ENCODE data around the gene CISD3. TPM values are rescaled to one million over a fixed set of nuclear protein-coding genes. Genes with fewer than 3 reads are reported as not detected.

The CISD3 gene
- total RNA-seq, 1 experiment from 2014 or later, result 14.1 TPM

- Histone ChIP-seq H4K20me1 (ENCODE audit: low read length) (no peaks in the 10 kb centered on the region), H3K9me2 (replicated peaks; ENCODE audit: low read length) (no peaks in the 10 kb centered on the region), H2AFZ (ENCODE audit: low read length) (peak overlapping the region; percentile 81; the same call in 1 of the 2 replicates), H3K27ac (ENCODE audit: low read length) (no peak overlapping the region), H3K4me3 (ENCODE audit: low read length) (peak overlapping the region; percentile 92), H3K4me2 (ENCODE audit: low read length) (peak overlapping the region; percentile 96), H3K36me3 (ENCODE audit: low read depth, low read length) (no peaks in the 10 kb centered on the region), H3K9ac (ENCODE audit: low read length) (peak overlapping the region; percentile 56; the same call in 1 of the 2 replicates), H3K27me3 (ENCODE audit: low read length) (no peaks in the 10 kb centered on the region), H3K79me2 (ENCODE audit: low read length) (peaks cover 35% of the 10 kb centered on the region), H3F3A (ENCODE audit: low read length, unreplicated experiment) (no peaks in the 10 kb centered on the region), H3K9me3 (ENCODE audit: low read length) (no peaks in the 10 kb centered on the region), H3K4me1 (ENCODE audit: insufficient read depth, low read length) (peaks cover 28% of the 10 kb centered on the region)
- ChIA-PET CTCF (interaction anchor here (1.0 kb wide), 1 partner anchor 30 kb away, joined by 3 read pairs; no protein-coding TSS in a partner anchor), POLR2A (ENCODE audit: unreplicated experiment) (no interaction called here)
- TF ChIP-seq EZH2 (IDR thresholded peaks at IDR 0.05; ENCODE audit: low read length, unreplicated experiment), result no peak
- TF ChIP-seq CTCF (conservative IDR thresholded peaks at IDR 0.05; ENCODE audit: low read depth, low read length), result no peak
- no peak for TF ChIP-seq EZH2phosphoT487 (IDR thresholded peaks at IDR 0.05; ENCODE audit: borderline replicate concordance, low read length)
- ATAC-seq (peak; percentile 3; the same call in 1 of the 2 replicates), DNase-seq (no peak)
- intact Hi-C loops (cut with micrococcal nuclease), result no loop called here
- no TSS peak for BruUV-seq (replicated peaks)
Measured at GRCh38 chr17:38705523-38705802, 24.7 kb upstream of the CISD3 start.

DNA sequence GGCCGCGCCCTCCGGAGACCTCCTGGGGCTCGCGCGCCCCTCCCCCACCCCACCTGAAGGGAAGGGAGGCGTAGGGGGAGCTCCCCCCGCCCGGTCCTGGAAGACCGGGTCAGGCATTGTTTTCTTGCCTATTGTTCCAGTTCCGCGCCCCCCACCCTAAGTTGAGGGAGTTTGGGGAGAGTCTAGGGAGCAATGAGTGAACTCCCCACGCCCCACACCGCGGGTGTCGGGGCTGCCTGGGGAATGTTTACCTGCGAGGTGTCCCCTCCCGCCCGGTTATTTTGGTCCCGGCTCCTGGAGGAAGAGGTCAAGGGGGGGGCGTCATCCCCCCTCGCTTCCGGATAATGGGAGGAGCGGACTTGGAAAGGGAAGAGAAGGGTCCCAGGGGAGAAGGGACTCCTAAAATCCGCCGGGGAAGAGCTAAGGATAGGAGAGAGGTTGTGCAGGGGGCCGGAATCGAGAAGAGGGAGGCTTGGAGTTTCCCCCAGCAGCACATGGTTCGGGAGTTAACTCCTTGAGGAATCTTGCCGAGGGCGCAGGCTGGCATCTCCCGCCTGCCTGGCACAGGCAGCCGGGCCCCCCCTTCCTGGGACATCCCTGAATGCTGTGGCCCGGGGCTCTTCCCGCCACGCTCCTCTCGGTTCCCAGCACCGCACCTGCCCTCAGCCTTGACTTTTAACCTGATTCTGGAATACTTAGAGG lies 24.2 kb upstream of the CISD3 start:
- peak overlapping the region; percentile 56 for H3K9ac ChIP-seq (ENCODE audit: low read length)
- DNase-seq (peak; percentile 24), ATAC-seq (no peak)
- no peaks in the 10 kb centered on the region for H3K36me3 ChIP-seq (ENCODE audit: low read depth, low read length)
- H3K27me3 ChIP-seq (ENCODE audit: low read length), result no peaks in the 10 kb centered on the region
- no peak overlapping the region for H3K27ac ChIP-seq (ENCODE audit: low read length)
- no TSS peak for BruUV-seq (replicated peaks)
- no peaks in the 10 kb centered on the region for H3K9me3 ChIP-seq (ENCODE audit: low read length)
- H3K4me2 ChIP-seq (ENCODE audit: low read length), result peak overlapping the region; percentile 96
- peaks cover 28% of the 10 kb centered on the region for H3K4me1 ChIP-seq (ENCODE audit: insufficient read depth, low read length)
- H4K20me1 ChIP-seq (ENCODE audit: low read length), result no peaks in the 10 kb centered on the region
- H3K4me3 ChIP-seq (ENCODE audit: low read length), result peak overlapping the region; percentile 92
- ChIA-PET CTCF (interaction anchor here (1.0 kb wide), 1 partner anchor 29 kb away, joined by 3 read pairs; no protein-coding TSS in a partner anchor), POLR2A (ENCODE audit: unreplicated experiment) (no interaction called here)
- peaks cover 35% of the 10 kb centered on the region for H3K79me2 ChIP-seq (ENCODE audit: low read length)
- TF ChIP-seq EZH2phosphoT487 (IDR thresholded peaks at IDR 0.05; ENCODE audit: borderline replicate concordance, low read length), result no peak
- no peak for TF ChIP-seq CTCF (conservative IDR thresholded peaks at IDR 0.05; ENCODE audit: low read depth, low read length)
- no peak for TF ChIP-seq EZH2 (IDR thresholded peaks at IDR 0.05; ENCODE audit: low read length, unreplicated experiment)
- no peaks in the 10 kb centered on the region for H3F3A ChIP-seq (ENCODE audit: low read length, unreplicated experiment)
- peak overlapping the region; percentile 81 for H2AFZ ChIP-seq (ENCODE audit: low read length)
- H3K9me2 ChIP-seq (replicated peaks; ENCODE audit: low read length), result no peaks in the 10 kb centered on the region
- intact Hi-C loops (cut with micrococcal nuclease), result no loop called here

DNA sequence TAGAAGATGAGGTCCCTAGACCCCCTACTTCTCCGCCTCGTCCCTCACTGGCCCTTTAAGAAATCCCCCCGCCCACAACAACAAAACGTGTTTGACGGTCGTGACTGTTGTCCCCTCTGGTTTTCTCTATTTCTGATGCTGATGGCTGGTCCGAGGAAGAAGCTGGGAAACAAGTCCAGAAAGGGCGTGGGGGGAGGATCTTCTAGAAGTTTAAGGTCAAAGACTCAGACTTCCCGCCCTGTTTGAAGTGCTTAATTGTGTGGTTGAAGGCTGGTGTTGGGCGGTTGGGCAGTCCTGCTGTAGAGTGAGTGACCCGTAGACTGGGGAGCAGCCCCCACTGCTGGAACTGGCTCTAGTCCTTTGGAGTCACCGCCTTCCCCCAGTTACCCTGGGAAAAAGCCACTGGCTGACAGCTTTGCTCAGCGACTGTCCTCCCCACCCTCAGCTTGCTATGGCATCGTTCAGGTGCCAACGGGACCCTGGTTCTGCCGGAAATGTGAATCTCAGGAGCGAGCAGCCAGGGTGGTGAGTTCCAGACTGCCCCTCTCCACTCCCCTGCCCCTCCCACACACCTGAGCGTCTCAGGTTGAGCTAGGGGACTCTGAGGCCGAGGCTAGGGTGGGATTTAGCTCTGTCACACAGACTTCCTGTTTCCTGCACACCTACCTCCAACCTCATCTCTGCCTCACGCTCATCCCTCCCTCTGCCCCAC lies 23.5 kb upstream of the CISD3 start:
- Histone ChIP-seq H3K9me2 (replicated peaks; ENCODE audit: low read length) (no peaks in the 10 kb centered on the region), H2AFZ (ENCODE audit: low read length) (peak overlapping the region; percentile 81), H3K36me3 (ENCODE audit: low read depth, low read length) (no peaks in the 10 kb centered on the region), H3K9ac (ENCODE audit: low read length) (peak overlapping the region; percentile 56), H3K27me3 (ENCODE audit: low read length) (no peaks in the 10 kb centered on the region), H4K20me1 (ENCODE audit: low read length) (no peaks in the 10 kb centered on the region), H3K4me1 (ENCODE audit: insufficient read depth, low read length) (peaks cover 24% of the 10 kb centered on the region), H3K4me3 (ENCODE audit: low read length) (peak overlapping the region; percentile 92), H3K9me3 (ENCODE audit: low read length) (no peaks in the 10 kb centered on the region), H3K79me2 (ENCODE audit: low read length) (peaks cover 35% of the 10 kb centered on the region), H3K27ac (ENCODE audit: low read length) (no peak overlapping the region), H3F3A (ENCODE audit: low read length, unreplicated experiment) (no peaks in the 10 kb centered on the region), H3K4me2 (ENCODE audit: low read length) (peak overlapping the region; percentile 96)
- TF ChIP-seq CTCF (conservative IDR thresholded peaks at IDR 0.05; ENCODE audit: low read depth, low read length) (no peak), EZH2phosphoT487 (IDR thresholded peaks at IDR 0.05; ENCODE audit: borderline replicate concordance, low read length) (no peak), EZH2 (IDR thresholded peaks at IDR 0.05; ENCODE audit: low read length, unreplicated experiment) (no peak)
- DNase-seq, result no peak
- no TSS peak for BruUV-seq (replicated peaks)
- intact Hi-C loops (cut with micrococcal nuclease), result no loop called here
- ChIA-PET CTCF (interaction anchor here (1.0 kb wide), 1 partner anchor 29 kb away, joined by 3 read pairs; no protein-coding TSS in a partner anchor), POLR2A (ENCODE audit: unreplicated experiment) (no interaction called here)
- no peak for ATAC-seq

Data from PC-3 (cell line).